HL-60/S4 treated with retinoic acid at 250 ng/mL for 4 days and 3 days (cell line): ENCODE data around the gene RABGAP1L.
"Not testable (repeated sequence)": the region's sequence is repeated elsewhere in the genome, so short reads cannot be mapped to it uniquely, and the experiment has no call there.

Source experiments
- in situ Hi-C: fragments of 300-500 bp; cut with MboI; formaldehyde crosslinking; loops from 2 replicates; pipeline ENCODE4 v1.7.0; 2022; ENCODE audit warnings: low sequenced_read_pairs

RABGAP1L gene

GRCh38 chr1:174358786-174359453 is 199.6 kb downstream of the RABGAP1L start:
- in situ Hi-C loops, result no loop called here

DNA sequence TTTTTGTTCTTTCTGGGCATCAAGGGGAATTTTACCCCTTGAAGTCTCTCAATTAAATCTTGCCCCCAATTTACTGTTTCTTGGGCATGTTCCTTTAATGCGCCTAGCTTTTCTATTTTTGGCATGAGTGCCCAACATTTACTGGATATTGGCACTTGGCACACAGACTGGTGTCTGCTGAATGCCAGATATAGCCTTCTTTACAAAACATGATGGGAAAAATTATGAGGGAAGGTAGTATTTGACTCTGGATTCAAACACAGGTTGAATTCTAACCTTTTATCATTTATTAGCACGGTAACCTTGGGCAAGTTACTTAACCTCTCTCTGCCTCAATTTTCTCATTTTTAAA is 200.1 kb downstream of the RABGAP1L start:
- in situ Hi-C loops, result no loop called here

- in situ Hi-C loops, result no loop called here
Observed at GRCh38 chr1:174364996-174365736, 205.8 kb downstream of the RABGAP1L start.

- in situ Hi-C loops, result no loop called here
Observed at GRCh38 chr1:174366946-174367345, 207.6 kb downstream of the RABGAP1L start.

GRCh38 chr1:174367892-174368291 is 208.6 kb downstream of the RABGAP1L start:
- in situ Hi-C loops, result no loop called here

DNA sequence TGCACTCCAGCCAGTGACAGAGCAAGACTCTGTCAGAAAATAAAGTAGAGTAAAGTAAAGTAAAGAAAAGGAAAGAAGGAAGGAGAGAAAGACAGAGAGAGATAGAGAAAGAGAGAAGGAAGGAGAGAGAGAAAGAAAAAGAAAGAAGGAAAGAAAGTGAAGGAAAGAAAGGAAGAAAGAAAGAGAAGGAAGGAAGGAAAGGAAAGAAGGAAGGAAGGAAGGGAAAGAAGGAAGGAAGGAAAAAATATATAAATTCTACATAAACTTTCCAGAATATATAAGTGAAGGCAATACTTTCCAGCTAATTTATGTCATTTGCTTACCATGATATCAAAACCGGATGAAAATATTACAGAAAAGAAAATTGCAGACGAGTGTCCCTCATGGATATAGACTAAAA is 216.7 kb downstream of the RABGAP1L start:
- in situ Hi-C loops, result no loop called here

- in situ Hi-C loops, result no loop called here
Observed at GRCh38 chr1:174391716-174392115, 232.4 kb downstream of the RABGAP1L start.

DNA sequence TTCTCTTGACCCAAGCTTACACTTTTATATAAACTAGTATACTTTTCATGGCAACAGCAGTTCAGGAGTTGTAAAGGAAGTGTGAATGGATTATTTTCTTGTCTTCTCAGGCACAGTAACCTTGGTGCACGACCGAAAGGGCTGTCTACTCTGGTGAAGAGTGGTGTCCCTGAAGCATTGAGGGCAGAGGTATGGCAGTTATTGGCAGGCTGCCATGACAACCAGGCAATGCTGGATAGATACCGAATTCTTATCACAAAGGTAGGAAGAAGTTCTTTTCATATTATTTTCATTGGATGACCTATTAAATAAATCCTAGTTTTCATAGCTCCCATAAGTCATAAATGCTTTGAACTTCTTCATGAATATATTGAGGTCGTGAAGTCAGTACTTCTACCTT is 234.6 kb downstream of the RABGAP1L start:
- in situ Hi-C loops, result no loop called here

DNA sequence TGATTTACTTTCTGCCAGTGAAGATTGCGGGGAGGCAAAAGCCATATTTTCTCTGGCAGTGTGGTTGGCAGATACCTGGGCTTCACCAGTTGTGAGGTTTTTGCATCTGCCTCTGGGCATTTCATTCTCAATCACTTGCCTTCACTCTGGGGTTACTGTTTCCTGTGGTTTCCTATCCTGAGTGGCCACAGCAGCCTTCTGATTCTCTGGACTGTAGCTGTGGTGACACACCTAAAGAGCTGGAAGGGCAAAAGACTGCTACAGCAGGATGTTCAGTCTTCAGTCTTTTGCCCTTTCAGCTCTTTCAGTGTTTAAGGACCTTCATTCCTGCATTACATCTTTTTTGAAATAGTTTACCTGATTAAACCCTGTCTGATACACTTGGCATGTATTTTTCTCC is 237.9 kb downstream of the RABGAP1L start:
- in situ Hi-C loops, result no loop called here

DNA sequence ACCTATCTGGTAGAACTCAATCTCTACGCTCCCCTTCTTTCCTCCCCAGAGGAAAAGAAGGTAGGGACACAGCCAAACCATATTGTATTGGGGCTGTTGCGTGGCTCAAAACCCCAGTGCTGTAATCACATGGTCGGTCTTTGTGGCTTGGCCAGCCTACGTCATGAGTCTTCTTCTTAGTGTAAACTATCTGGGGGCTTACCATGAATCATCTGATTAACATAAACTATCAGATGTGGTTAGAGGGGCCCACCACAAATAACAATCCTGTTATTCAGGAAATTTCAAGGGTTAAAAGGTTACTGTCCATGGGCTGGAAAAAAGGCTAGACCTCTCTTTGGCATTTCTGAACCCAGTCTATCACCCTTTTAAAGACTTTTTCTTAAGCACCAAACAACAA is 238.9 kb downstream of the RABGAP1L start:
- in situ Hi-C loops, result no loop called here

DNA sequence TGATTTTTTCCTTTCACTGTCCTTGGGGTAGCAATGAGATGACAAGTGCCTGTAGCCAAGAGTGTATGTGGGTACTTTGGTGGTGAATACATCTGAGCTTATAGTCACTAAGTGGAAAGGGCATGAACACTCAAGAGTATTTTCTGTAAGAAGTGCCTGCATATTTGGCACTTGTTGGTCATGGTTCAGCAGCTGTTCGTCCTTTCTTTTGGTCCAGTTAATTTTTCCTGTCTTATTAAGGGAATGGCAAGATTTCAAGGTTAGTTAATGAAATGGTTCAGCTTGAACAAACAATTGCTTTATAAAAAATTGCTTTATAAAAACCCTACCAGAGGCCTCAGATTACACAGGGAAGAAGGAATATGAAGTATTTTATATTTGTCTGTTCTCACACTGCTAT is 239.9 kb downstream of the RABGAP1L start:
- in situ Hi-C loops, result no loop called here

DNA sequence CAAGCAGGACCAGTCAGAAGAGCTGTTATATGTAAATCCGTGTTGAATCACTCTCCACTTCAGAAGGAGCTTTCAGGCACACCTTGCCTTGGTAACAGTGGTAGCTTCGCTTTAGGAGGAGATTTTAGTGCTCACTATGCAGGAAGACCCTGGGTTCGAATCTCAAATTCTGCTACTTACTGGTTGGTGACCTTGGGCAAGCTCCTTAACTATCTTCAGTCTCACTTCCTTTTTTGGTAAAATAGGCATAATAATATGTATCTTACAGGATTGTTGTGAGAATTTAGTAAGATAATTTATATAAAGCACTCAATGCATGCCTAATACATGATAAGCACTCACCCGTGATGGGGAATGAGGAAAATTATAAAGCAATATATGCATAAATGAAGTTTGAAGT is 241.8 kb downstream of the RABGAP1L start:
- in situ Hi-C loops, result no loop called here

- in situ Hi-C loops, result no loop called here
Observed at GRCh38 chr1:174405219-174405618, 245.9 kb downstream of the RABGAP1L start.

GRCh38 chr1:174406421-174406820 is 247.1 kb downstream of the RABGAP1L start:
- in situ Hi-C loops, result no loop called here

DNA sequence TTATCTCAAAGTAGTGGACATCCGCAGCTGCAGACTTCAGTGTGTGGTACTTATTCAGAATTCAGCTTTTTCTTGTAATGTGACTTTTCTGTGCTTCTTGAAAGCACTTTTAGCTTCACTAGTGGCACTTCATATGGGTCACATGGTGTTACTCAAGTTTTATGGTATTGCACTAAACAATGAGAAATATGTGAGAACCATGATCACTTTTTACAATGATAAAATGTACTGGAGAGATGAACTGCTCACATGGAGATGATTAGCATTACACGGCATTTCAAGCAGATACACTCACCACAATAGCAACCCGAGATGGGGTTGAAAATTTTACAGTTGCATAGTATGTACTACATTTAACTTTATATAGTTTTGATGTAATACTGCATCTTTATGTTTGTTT is 248.3 kb downstream of the RABGAP1L start:
- in situ Hi-C loops, result no loop called here

DNA sequence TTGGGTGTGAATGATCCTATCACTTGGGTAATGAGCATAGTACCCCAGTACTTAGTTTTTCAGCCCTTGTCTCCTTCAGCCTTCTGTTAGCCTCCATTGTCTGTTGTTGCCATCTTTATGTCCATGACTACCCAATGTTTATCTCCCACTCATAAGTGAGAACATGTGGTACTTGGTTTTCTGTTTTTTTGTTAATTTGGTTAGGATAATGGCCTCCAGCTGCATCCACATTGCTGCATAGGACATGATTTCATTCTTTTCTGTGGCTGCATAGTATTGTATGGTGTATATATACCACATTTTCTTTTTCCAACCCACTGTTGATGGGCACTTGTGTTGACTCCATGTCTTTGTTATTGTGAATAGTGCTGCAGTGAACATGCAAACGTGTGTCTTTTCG is 248.8 kb downstream of the RABGAP1L start:
- in situ Hi-C loops, result no loop called here

- in situ Hi-C loops, result not testable (repeated sequence)
Observed at GRCh38 chr1:174409801-174410200, 250.5 kb downstream of the RABGAP1L start.

DNA sequence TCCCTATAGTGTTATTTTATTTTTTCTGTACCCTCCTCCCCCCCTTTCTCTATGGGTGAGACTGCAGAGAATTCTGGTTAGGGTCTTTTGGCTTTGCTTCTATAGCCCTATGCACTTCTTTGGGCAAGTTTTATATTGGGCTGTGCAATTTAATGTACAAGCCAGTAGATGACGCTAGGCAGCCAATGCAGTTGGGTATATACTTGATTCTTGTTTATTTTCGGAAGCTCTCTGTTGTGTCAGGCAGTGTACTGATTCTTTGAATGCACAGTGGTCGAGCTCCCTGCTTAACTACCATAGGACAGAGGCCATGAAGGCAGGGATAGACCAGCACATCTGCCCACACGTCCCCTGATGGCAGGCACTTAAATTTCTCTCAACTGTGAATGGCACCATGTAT is 254.3 kb downstream of the RABGAP1L start:
- in situ Hi-C loops, result no loop called here

GRCh38 chr1:174414203-174414602 is 254.9 kb downstream of the RABGAP1L start:
- in situ Hi-C loops, result no loop called here

GRCh38 chr1:174415506-174415905 is 256.2 kb downstream of the RABGAP1L start:
- in situ Hi-C loops, result no loop called here

GRCh38 chr1:174417921-174418320 is 258.6 kb downstream of the RABGAP1L start:
- in situ Hi-C loops, result no loop called here

- in situ Hi-C loops, result no loop called here
Observed at GRCh38 chr1:174425121-174425520, 265.8 kb downstream of the RABGAP1L start.

GRCh38 chr1:174426153-174426552 is 266.8 kb downstream of the RABGAP1L start:
- in situ Hi-C loops, result no loop called here
